Central memory CD8-positive, alpha-beta T cell (primary cell): ENCODE results near the gene ALG14.

Source experiments
- ATAC-seq: fragments of 150-1000 bp; cut with Tn5 transposase; replicated peaks from 2 replicates; pipeline ENCODE4 v1.10.0; 2022; ENCODE audit warnings: mild to moderate bottlenecking, moderate FRiP score, moderate number of reproducible peaks; ENCODE audit not compliant: poor library complexity, severe bottlenecking; ENCODE audit errors: extremely low read depth
- DNase-seq, 2 donors: peaks; one replicate each; pipeline ENCODE4 v3.0.0; 2021; ENCODE audit warnings: low spot score in 2 of 2
- H3K27ac Mint-ChIP-seq: one replicate; pipeline ENCODE4 v1.8.0; 2022; ENCODE audit warnings: low read depth, mild to moderate bottlenecking, moderate library complexity, mixed read lengths
- H3K27me3 Mint-ChIP-seq: one replicate; pipeline ENCODE4 v1.8.0; 2022; ENCODE audit warnings: mixed read lengths
- H3K36me3 Mint-ChIP-seq: one replicate; pipeline ENCODE4 v1.8.0; 2022; ENCODE audit warnings: mild to moderate bottlenecking, moderate library complexity, mixed read lengths; ENCODE audit not compliant: insufficient read depth
- H3K4me1 Mint-ChIP-seq: one replicate; pipeline ENCODE4 v1.8.0; 2022; ENCODE audit warnings: mixed read lengths
- H3K4me3 Mint-ChIP-seq: one replicate; pipeline ENCODE4 v1.8.0; 2022; ENCODE audit warnings: mild to moderate bottlenecking, moderate library complexity, mixed read lengths
- H3K9me3 Mint-ChIP-seq: one replicate; pipeline ENCODE4 v1.8.0; 2022; ENCODE audit warnings: mixed read lengths

The ALG14 gene

GRCh38 chr1:94994805-94995204 lies 77.9 kb downstream of the ALG14 start:
- Mint-ChIP-seq H3K27me3 (no peaks in the 10 kb centered on the region), H3K27ac (no peak overlapping the region), H3K4me1 (no peaks in the 10 kb centered on the region), H3K4me3 (no peak overlapping the region), H3K9me3 (no peaks in the 10 kb centered on the region), H3K36me3 (no peaks in the 10 kb centered on the region)
- DNase-seq (no peak), ATAC-seq (no peak)

- DNase-seq, result no peak
- H3K36me3 Mint-ChIP-seq, result no peaks in the 10 kb centered on the region
- H3K4me3 Mint-ChIP-seq, result no peak overlapping the region
- no peaks in the 10 kb centered on the region for H3K27me3 Mint-ChIP-seq
- no peak for ATAC-seq
- no peaks in the 10 kb centered on the region for H3K9me3 Mint-ChIP-seq
- no peak overlapping the region for H3K27ac Mint-ChIP-seq
- no peaks in the 10 kb centered on the region for H3K4me1 Mint-ChIP-seq
Measured at GRCh38 chr1:94993931-94994645, 78.7 kb downstream of the ALG14 start.

GRCh38 chr1:94992863-94993563 lies 79.7 kb downstream of the ALG14 start:
- ATAC-seq (no peak), DNase-seq (no peak)
- Mint-ChIP-seq H3K36me3 (no peaks in the 10 kb centered on the region), H3K4me3 (no peak overlapping the region), H3K9me3 (no peaks in the 10 kb centered on the region), H3K27ac (no peak overlapping the region), H3K4me1 (no peaks in the 10 kb centered on the region), H3K27me3 (no peaks in the 10 kb centered on the region)

- H3K4me3 Mint-ChIP-seq, result no peak overlapping the region
- ATAC-seq (no peak), DNase-seq (no peak)
- no peaks in the 10 kb centered on the region for H3K4me1 Mint-ChIP-seq
- no peaks in the 10 kb centered on the region for H3K9me3 Mint-ChIP-seq
- H3K27ac Mint-ChIP-seq, result no peak overlapping the region
- no peaks in the 10 kb centered on the region for H3K36me3 Mint-ChIP-seq
- no peaks in the 10 kb centered on the region for H3K27me3 Mint-ChIP-seq
Measured at GRCh38 chr1:94992161-94992560, 80.6 kb downstream of the ALG14 start.

GRCh38 chr1:94989911-94990473 lies 82.8 kb downstream of the ALG14 start:
- no peak for DNase-seq
- Mint-ChIP-seq H3K9me3 (no peaks in the 10 kb centered on the region), H3K4me3 (no peak overlapping the region), H3K4me1 (no peaks in the 10 kb centered on the region), H3K27ac (no peak overlapping the region), H3K27me3 (no peaks in the 10 kb centered on the region), H3K36me3 (peaks cover 2% of the 10 kb centered on the region)
- no peak for ATAC-seq

- Mint-ChIP-seq H3K4me3 (no peak overlapping the region), H3K27ac (no peak overlapping the region), H3K27me3 (no peaks in the 10 kb centered on the region), H3K9me3 (no peaks in the 10 kb centered on the region), H3K4me1 (no peaks in the 10 kb centered on the region), H3K36me3 (peaks cover 2% of the 10 kb centered on the region)
- no peak for DNase-seq
- no peak for ATAC-seq
Measured at GRCh38 chr1:94989398-94989797, 83.4 kb downstream of the ALG14 start.

GRCh38 chr1:94988356-94988755 lies 84.4 kb downstream of the ALG14 start:
- ATAC-seq (no peak), DNase-seq (no peak)
- Mint-ChIP-seq H3K27ac (no peak overlapping the region), H3K27me3 (no peaks in the 10 kb centered on the region), H3K4me1 (no peaks in the 10 kb centered on the region), H3K4me3 (no peak overlapping the region), H3K9me3 (no peaks in the 10 kb centered on the region), H3K36me3 (peaks cover 2% of the 10 kb centered on the region)

GRCh38 chr1:94986783-94987182 lies 86.0 kb downstream of the ALG14 start:
- no peaks in the 10 kb centered on the region for H3K4me1 Mint-ChIP-seq
- H3K27ac Mint-ChIP-seq, result no peak overlapping the region
- ATAC-seq, result no peak
- H3K27me3 Mint-ChIP-seq, result no peaks in the 10 kb centered on the region
- no peak for DNase-seq
- H3K4me3 Mint-ChIP-seq, result no peak overlapping the region
- H3K36me3 Mint-ChIP-seq, result peaks cover 2% of the 10 kb centered on the region
- no peaks in the 10 kb centered on the region for H3K9me3 Mint-ChIP-seq

GRCh38 chr1:94983171-94983739 lies 89.5 kb downstream of the ALG14 start:
- ATAC-seq, result no peak
- no peaks in the 10 kb centered on the region for H3K27me3 Mint-ChIP-seq
- H3K4me1 Mint-ChIP-seq, result no peaks in the 10 kb centered on the region
- no peak overlapping the region for H3K27ac Mint-ChIP-seq
- no peak for DNase-seq
- H3K36me3 Mint-ChIP-seq, result peaks cover 4% of the 10 kb centered on the region
- H3K9me3 Mint-ChIP-seq, result no peaks in the 10 kb centered on the region
- H3K4me3 Mint-ChIP-seq, result no peak overlapping the region

- DNase-seq (no peak), ATAC-seq (no peak)
- Mint-ChIP-seq H3K27ac (no peak overlapping the region), H3K4me1 (no peaks in the 10 kb centered on the region), H3K4me3 (no peak overlapping the region), H3K27me3 (no peaks in the 10 kb centered on the region), H3K9me3 (no peaks in the 10 kb centered on the region), H3K36me3 (peaks cover 4% of the 10 kb centered on the region)
Measured at GRCh38 chr1:94982398-94982797, 90.4 kb downstream of the ALG14 start.

- H3K36me3 Mint-ChIP-seq, result peaks cover 4% of the 10 kb centered on the region
- ATAC-seq (no peak), DNase-seq (no peak)
- H3K4me1 Mint-ChIP-seq, result no peaks in the 10 kb centered on the region
- H3K4me3 Mint-ChIP-seq, result no peak overlapping the region
- H3K27me3 Mint-ChIP-seq, result no peaks in the 10 kb centered on the region
- no peaks in the 10 kb centered on the region for H3K9me3 Mint-ChIP-seq
- no peak overlapping the region for H3K27ac Mint-ChIP-seq
Measured at GRCh38 chr1:94981575-94981973, 91.2 kb downstream of the ALG14 start.

- Mint-ChIP-seq H3K4me3 (no peak overlapping the region), H3K36me3 (peaks cover 4% of the 10 kb centered on the region), H3K27me3 (no peaks in the 10 kb centered on the region), H3K27ac (no peak overlapping the region), H3K9me3 (no peaks in the 10 kb centered on the region), H3K4me1 (no peaks in the 10 kb centered on the region)
- no peak for ATAC-seq
- DNase-seq, result no peak
Measured at GRCh38 chr1:94980582-94981574, 91.9 kb downstream of the ALG14 start.
